CD14-positive monocyte (primary cell): ENCODE measurements around the gene CMSS1. TPM values are rescaled to one million over a fixed set of nuclear protein-coding genes. Genes with fewer than 3 reads are reported as not detected.

Experiments used
- DNase-seq, 3 donors: peaks; one replicate each; pipeline ENCODE4 v3.0.0-alpha.2; 2011 to 2022
- H2AFZ ChIP-seq: 2 replicates; pipeline ENCODE4 v1.6.0; 2012; ENCODE audit warnings: mild to moderate bottlenecking, low read depth, low read length, inconsistent platforms; ENCODE audit not compliant: insufficient read depth, poor library complexity, severe bottlenecking
- H3K27ac ChIP-seq, 2 donors: 1 replicate in 1 of 2; 2 replicates in 1 of 2; pipeline ENCODE4 v1.5.1; 2012 to 2013; ENCODE audit warnings: low read length in 2 of 2, control low read depth in 1 of 2, inconsistent platforms in 1 of 2, low read depth in 1 of 2, mild to moderate bottlenecking in 1 of 2
- H3K27me3 ChIP-seq, 2 donors: one replicate each; pipeline versions ENCODE4 v1.6.0 to v1.6.1; 2011 to 2013; ENCODE audit warnings: low read length in 2 of 2; ENCODE audit not compliant: control insufficient read depth in 2 of 2, insufficient read depth in 2 of 2
- H3K36me3 ChIP-seq, 2 donors: replicated peaks in 1 of 2; 1 replicate in 1 of 2; 2 replicates in 1 of 2; pipeline versions ENCODE4 v1.5.1 to v1.6.1; 2012 to 2013; ENCODE audit warnings: low read length in 2 of 2, control low read depth in 1 of 2, inconsistent platforms in 1 of 2, mild to moderate bottlenecking in 1 of 2; ENCODE audit not compliant: insufficient read depth in 2 of 2, control insufficient read depth in 1 of 2
- H3K4me1 ChIP-seq, 2 donors: 1 replicate in 1 of 2; 2 replicates in 1 of 2; pipeline versions ENCODE4 v1.5.1 to v1.6.1; 2012 to 2013; ENCODE audit warnings: low read length in 2 of 2, control low read depth in 1 of 2, inconsistent platforms in 1 of 2, mild to moderate bottlenecking in 1 of 2, moderate library complexity in 1 of 2; ENCODE audit not compliant: insufficient read depth in 2 of 2, control insufficient read depth in 1 of 2
- H3K4me2 ChIP-seq: replicated peaks from 2 replicates; pipeline ENCODE3; 2012; ENCODE audit warnings: low read length, moderate library complexity, mild to moderate bottlenecking; ENCODE audit not compliant: poor library complexity, severe bottlenecking; ENCODE audit errors: extremely low read depth
- H3K4me3 ChIP-seq, 3 experiments: fragments of 200-600 bp in 1 of 3; sonication (generic) in 1 of 3; replicated peaks in 1 of 3; 1 replicate in 2 of 3; 2 replicates in 1 of 3; pipeline ENCODE4 v1.5.1; 2011 to 2013; ENCODE audit warnings: low read length in 3 of 3, mild to moderate bottlenecking in 3 of 3, control low read depth in 2 of 3, low read depth in 2 of 3, inconsistent platforms in 1 of 3, moderate library complexity in 1 of 3
- H3K79me2 ChIP-seq: 2 replicates; pipeline ENCODE4 v1.6.0; 2012; ENCODE audit warnings: mild to moderate bottlenecking, control low read depth, inconsistent platforms, low read length, moderate library complexity; ENCODE audit not compliant: insufficient read depth
- H3K9ac ChIP-seq: 2 replicates; pipeline ENCODE4 v1.6.0; 2017; ENCODE audit warnings: low read length, mild to moderate bottlenecking; ENCODE audit not compliant: insufficient read depth, poor library complexity, severe bottlenecking
- H3K9me3 ChIP-seq, 2 donors: replicated peaks in 1 of 2; 1 replicate in 1 of 2; 2 replicates in 1 of 2; pipeline versions ENCODE4 v1.5.1 to v1.6.1; 2012 to 2013; ENCODE audit warnings: low read length in 2 of 2, control low read depth in 1 of 2; ENCODE audit not compliant: control insufficient read depth in 1 of 2, insufficient read depth in 1 of 2
- H4K20me1 ChIP-seq: 2 replicates; pipeline ENCODE4 v1.6.0; 2012; ENCODE audit warnings: mild to moderate bottlenecking, low read length, control low read depth, moderate library complexity; ENCODE audit not compliant: insufficient read depth
- H3K27ac Mint-ChIP-seq, 7 donors: one replicate each; pipeline ENCODE4 v1.8.0; 2020; ENCODE audit warnings: mild to moderate bottlenecking in 7 of 7, mixed read lengths in 7 of 7, moderate library complexity in 6 of 7, inconsistent platforms in 2 of 7
- H3K27me3 Mint-ChIP-seq, 3 donors: one replicate each; pipeline ENCODE4 v1.8.0; 2021 to 2022; ENCODE audit warnings: low read depth in 3 of 3, mild to moderate bottlenecking in 3 of 3, mixed read lengths in 3 of 3, moderate library complexity in 3 of 3, inconsistent platforms in 1 of 3
- H3K36me3 Mint-ChIP-seq, 2 donors: one replicate each; pipeline ENCODE4 v1.8.0; 2020; ENCODE audit warnings: mixed read lengths in 2 of 2, inconsistent platforms in 1 of 2, mild to moderate bottlenecking in 1 of 2
- H3K4me1 Mint-ChIP-seq: one replicate; pipeline ENCODE4 v1.8.0; 2020; ENCODE audit warnings: mild to moderate bottlenecking, mixed read lengths
- H3K4me3 Mint-ChIP-seq, 2 donors: one replicate each; pipeline ENCODE4 v1.8.0; 2020; ENCODE audit warnings: mild to moderate bottlenecking in 2 of 2, mixed read lengths in 2 of 2, moderate library complexity in 1 of 2
- H3K9me3 Mint-ChIP-seq, 7 donors: one replicate each; pipeline ENCODE4 v1.8.0; 2020 to 2022; ENCODE audit warnings: mixed read lengths in 7 of 7, mild to moderate bottlenecking in 6 of 7, moderate library complexity in 6 of 7, inconsistent platforms in 2 of 7
- CTCF ChIP-seq: fragments of 200-600 bp; IDR thresholded peaks from one replicate; pipeline ENCODE4 v1.8.0; 2022; ENCODE audit warnings: antibody characterized with exemption, mild to moderate bottlenecking
- WGBS: methylation state at CpG from one replicate; pipeline ENCODE4 v1.1.5; 2013; ENCODE audit warnings: missing lambda C conversion rate; ENCODE audit not compliant: insufficient coverage; 5-methylcytosine and 5-hydroxymethylcytosine counted together
- intact Hi-C, 2 donors: fragments of 100-400 bp; cut with micrococcal nuclease; formaldehyde crosslinking; loops; one replicate each; pipeline versions ENCODE4 v1.15.0 to v1.15.1; 2023
- polyA plus RNA-seq, 3 donors: library from polyadenylated mRNA; depleted of rRNA in 1 of 3; unstranded in 2 of 3; stranded (reverse) in 1 of 3; fragments of 300-500 nt in 2 of 3; fragments of >200 nt in 1 of 3; fragmentation: Illumina TruSeq in 2 of 3; gene quantifications; 1 replicate in 2 of 3; 2 replicates in 1 of 3; pipeline ENCODE4 v1.2.3, GENCODE V29; 2012 to 2021

Gene CMSS1
- polyA plus RNA-seq, 3 donors: 1.1 to 3.6 (median 2.2) TPM

DNA sequence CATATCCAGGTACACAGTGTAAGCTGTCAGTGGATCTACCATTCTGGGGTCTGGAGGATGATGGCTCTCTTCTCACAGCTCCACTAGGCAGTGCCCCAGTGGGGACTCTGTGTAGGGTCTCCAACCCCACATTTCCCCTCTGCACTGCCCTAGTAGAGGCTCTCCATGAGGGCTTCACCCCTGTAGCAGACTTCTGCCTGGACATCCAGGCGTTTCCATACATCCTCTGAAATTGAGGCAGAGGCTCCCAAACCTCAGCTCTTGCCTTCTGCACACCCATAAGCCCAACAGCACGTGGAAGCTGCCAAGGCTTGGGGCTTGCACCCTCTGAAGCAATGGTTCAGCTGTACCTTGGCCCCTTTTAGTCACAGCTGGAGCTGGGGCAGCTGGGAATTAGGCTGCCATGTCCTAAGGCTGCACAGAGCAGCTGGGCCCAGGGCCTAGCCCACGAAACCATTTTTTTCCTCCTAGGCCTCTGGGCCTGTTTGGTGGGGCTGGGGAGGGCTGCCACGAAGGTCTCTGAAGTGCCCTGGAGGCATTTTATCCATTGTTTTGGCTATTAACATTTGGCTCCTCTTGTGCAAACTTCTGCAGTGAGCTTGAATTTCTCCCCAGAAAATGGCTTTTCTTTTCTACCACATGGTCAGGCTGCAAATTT lies 362.2 kb downstream of the CMSS1 start:
- Histone ChIP-seq H3K79me2 (no peaks in the 10 kb centered on the region), H3K9me3 (peaks cover 19 to 23% of the 10 kb centered on the region in 2 donors), H3K9ac (no peak overlapping the region), H3K27me3 (no peaks in the 10 kb centered on the region), H4K20me1 (no peaks in the 10 kb centered on the region), H3K27ac (no peak overlapping the region), H3K4me3 (no peak overlapping the region), H3K36me3 (peaks cover 0 to 20% of the 10 kb centered on the region in 2 donors), H3K4me1 (no peaks in the 10 kb centered on the region), H2AFZ (no peak overlapping the region), H3K4me2 (no peak overlapping the region)
- intact Hi-C loops: no loop called here
- Mint-ChIP-seq H3K9me3 (peaks cover 17 to 25% (median 19%) of the 10 kb centered on the region in 7 donors), H3K36me3 (peaks cover 18 to 20% of the 10 kb centered on the region in 2 donors), H3K4me1 (no peaks in the 10 kb centered on the region), H3K27ac (no peak overlapping the region), H3K4me3 (no peak overlapping the region), H3K27me3 (no peaks in the 10 kb centered on the region)
- 100% methylated on average over 3 of the region's 4 CpGs for WGBS
- no peak for TF ChIP-seq CTCF
- no peak for DNase-seq

DNA sequence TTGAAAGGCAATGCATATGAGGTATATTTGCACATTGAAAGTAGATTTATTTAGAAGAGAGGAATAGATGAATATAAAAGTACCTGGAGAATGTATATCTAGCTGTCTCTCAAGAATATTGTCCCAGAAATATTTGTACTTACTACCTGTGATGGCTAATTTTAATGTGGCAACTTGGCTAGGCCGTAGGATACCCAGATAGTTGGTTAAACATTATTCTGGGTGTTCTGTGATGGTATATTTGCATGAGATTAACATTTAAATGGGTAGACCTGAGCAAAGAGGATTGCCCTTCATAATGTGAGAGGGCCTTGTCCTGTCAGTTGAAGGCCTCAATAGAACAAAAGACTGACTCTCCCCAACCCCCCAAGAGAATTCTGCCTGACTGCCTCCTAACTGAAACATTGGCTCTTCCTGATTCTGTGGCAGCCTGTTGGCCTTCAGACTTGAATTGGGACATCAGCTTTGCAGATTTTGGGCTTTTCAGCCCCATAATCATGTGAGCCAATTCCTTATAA lies 366.0 kb downstream of the CMSS1 start:
- no peaks in the 10 kb centered on the region for H3K27me3 Mint-ChIP-seq
- Histone ChIP-seq H4K20me1 (no peaks in the 10 kb centered on the region), H3K79me2 (no peaks in the 10 kb centered on the region), H3K4me2 (no peak overlapping the region), H3K4me1 (no peaks in the 10 kb centered on the region), H2AFZ (no peak overlapping the region), H3K27ac (no peak overlapping the region), H3K9me3 (peaks cover 15 to 18% of the 10 kb centered on the region in 2 donors), H3K9ac (no peak overlapping the region), H3K4me3 (no peak overlapping the region), H3K36me3 (peaks cover 0 to 14% of the 10 kb centered on the region in 2 donors), H3K27me3 (no peaks in the 10 kb centered on the region)
- intact Hi-C loops: no loop called here
- no peaks in the 10 kb centered on the region for H3K4me1 Mint-ChIP-seq
- H3K36me3 Mint-ChIP-seq: peaks cover 8 to 9% of the 10 kb centered on the region in 2 donors
- no peak for TF ChIP-seq CTCF
- no peak overlapping the region for H3K27ac Mint-ChIP-seq
- H3K4me3 Mint-ChIP-seq: no peak overlapping the region
- peaks cover 16 to 20% (median 17%) of the 10 kb centered on the region in 7 donors for H3K9me3 Mint-ChIP-seq
- WGBS: no CpG with 5 or more reads among the region's 1 CpG
- no peak for DNase-seq
